ENCODE data around the gene TRAPPC2.

DNA sequence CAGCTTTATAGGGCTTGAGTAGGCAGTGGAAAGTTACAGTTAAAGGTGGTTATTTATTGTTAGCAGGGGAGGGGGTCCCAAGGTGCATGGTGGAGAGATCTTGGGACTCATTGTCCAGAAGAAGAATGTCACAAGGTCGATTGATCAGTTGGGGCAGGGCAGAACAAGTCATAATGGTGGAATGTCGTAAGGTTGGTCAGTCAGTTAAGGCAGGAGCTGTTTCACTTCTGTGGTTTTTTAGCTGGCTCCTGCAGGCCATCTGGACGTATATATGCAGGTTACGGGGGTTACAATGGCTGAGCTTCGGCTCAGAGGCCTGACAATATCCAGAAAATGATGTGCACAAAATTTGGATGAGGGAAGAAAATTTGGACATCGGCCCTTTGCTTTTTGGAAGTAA is 7.3 kb upstream of the TRAPPC2 start:
- TF ChIP-seq, protein P1, sequence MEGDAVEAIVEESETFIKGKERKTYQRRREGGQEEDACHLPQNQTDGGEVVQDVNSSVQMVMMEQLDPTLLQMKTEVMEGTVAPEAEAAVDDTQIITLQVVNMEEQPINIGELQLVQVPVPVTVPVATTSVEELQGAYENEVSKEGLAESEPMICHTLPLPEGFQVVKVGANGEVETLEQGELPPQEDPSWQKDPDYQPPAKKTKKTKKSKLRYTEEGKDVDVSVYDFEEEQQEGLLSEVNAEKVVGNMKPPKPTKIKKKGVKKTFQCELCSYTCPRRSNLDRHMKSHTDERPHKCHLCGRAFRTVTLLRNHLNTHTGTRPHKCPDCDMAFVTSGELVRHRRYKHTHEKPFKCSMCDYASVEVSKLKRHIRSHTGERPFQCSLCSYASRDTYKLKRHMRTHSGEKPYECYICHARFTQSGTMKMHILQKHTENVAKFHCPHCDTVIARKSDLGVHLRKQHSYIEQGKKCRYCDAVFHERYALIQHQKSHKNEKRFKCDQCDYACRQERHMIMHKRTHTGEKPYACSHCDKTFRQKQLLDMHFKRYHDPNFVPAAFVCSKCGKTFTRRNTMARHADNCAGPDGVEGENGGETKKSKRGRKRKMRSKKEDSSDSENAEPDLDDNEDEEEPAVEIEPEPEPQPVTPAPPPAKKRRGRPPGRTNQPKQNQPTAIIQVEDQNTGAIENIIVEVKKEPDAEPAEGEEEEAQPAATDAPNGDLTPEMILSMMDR (IDR thresholded peaks at IDR 0.05; ENCODE audit: low read depth, low read length, poor library complexity, severe bottlenecking) = no peak
- TF ChIP-seq EZH2phosphoT487 (IDR thresholded peaks at IDR 0.05; ENCODE audit: borderline replicate concordance, low read length) = no peak

Measured in DOHH2 (cell line).